Measurements from ENCODE around the gene ARMH4. TPM values are rescaled to one million over a fixed set of nuclear protein-coding genes. Genes with fewer than 3 reads are reported as not detected.

The ARMH4 gene
- total and polyA plus RNA-seq, 8 donors = 0.40 to 14.3 (median 1.9) TPM; not detected in 1

DNA sequence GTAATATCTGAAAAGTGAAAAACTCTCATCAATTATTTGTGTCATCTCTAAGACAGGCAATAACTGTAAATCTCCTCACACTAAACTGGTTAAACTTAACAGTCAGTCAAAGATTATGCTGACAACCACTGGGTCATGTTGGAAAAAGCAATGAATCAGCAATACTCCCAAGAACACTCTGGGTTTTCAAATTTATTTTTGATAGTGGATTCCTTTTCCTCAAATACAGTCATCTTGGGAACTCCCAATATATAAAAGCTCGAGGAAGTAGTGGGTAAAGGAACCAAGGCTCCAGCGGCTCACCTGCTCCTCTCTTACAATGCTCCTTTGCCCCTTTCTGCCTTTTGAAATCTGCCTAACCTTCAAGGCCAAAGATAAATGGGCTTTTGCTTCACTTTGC is 70.0 kb downstream of the ARMH4 start:
- TF ChIP-seq EP300 (IDR thresholded peaks at IDR 0.05) = no peak
- Histone ChIP-seq H3K27ac (peak overlapping the region in 3 of 5 donors; percentile 20 to 55 (median 49)), H3K9me3 (no peaks in the 10 kb centered on the region), H3K4me3 (no peak overlapping the region), H3K36me3 (no peaks in the 10 kb centered on the region), H3K27me3 (no peaks in the 10 kb centered on the region), H3K4me1 (peaks cover 0 to 15% (median 10%) of the 10 kb centered on the region in 4 donors)
- DNase-seq = no peak
- WGBS, 5 donors = 67 to 77% (median 72%) methylated on average over 2 of the region's 2 CpGs
- intact Hi-C loops (cut with DNase I; ENCODE audit: low total_unique reads) = no loop called here

- intact Hi-C loops (cut with DNase I; ENCODE audit: low total_unique reads) = no loop called here
- Histone ChIP-seq H3K36me3 (no peaks in the 10 kb centered on the region), H3K27me3 (no peaks in the 10 kb centered on the region), H3K4me3 (no peak overlapping the region), H3K27ac (no peak overlapping the region), H3K9me3 (no peaks in the 10 kb centered on the region), H3K4me1 (peaks cover 0 to 15% (median 10%) of the 10 kb centered on the region in 4 donors)
- TF ChIP-seq, protein P1, sequence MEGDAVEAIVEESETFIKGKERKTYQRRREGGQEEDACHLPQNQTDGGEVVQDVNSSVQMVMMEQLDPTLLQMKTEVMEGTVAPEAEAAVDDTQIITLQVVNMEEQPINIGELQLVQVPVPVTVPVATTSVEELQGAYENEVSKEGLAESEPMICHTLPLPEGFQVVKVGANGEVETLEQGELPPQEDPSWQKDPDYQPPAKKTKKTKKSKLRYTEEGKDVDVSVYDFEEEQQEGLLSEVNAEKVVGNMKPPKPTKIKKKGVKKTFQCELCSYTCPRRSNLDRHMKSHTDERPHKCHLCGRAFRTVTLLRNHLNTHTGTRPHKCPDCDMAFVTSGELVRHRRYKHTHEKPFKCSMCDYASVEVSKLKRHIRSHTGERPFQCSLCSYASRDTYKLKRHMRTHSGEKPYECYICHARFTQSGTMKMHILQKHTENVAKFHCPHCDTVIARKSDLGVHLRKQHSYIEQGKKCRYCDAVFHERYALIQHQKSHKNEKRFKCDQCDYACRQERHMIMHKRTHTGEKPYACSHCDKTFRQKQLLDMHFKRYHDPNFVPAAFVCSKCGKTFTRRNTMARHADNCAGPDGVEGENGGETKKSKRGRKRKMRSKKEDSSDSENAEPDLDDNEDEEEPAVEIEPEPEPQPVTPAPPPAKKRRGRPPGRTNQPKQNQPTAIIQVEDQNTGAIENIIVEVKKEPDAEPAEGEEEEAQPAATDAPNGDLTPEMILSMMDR (IDR thresholded peaks at IDR 0.05) = no peak
- no peak for TF ChIP-seq EP300 (IDR thresholded peaks at IDR 0.05)
- TF ChIP-seq POLR2AphosphoS5 (IDR thresholded peaks at IDR 0.05) = no peak
- no peak for TF ChIP-seq POLR2A (IDR thresholded peaks at IDR 0.05)
- DNase-seq = no peak
Observed at GRCh38 chr14:58078471-58078870, 73.5 kb downstream of the ARMH4 start.

DNA sequence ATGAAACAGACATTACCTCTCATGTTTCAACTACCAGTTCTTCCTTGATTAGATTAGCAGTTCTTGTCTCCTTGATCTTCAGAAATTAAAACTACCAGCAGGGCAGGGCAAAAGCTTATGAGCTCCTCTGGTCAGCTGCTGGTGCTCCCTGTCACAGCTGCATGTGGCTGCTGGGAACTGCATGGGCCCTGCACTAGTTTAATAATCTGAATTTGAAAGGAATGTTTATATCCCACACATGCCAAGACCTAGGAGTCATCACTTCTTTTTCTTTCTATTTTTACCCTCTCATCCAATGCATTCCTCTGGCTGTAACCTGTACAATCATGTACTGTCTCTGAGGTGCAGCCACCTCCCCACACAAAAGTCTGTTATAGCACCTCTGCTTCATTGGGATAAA is 73.9 kb downstream of the ARMH4 start:
- Histone ChIP-seq H3K27ac (no peak overlapping the region), H3K4me3 (no peak overlapping the region), H3K36me3 (no peaks in the 10 kb centered on the region), H3K27me3 (no peaks in the 10 kb centered on the region), H3K9me3 (no peaks in the 10 kb centered on the region), H3K4me1 (peaks cover 0 to 15% (median 10%) of the 10 kb centered on the region in 4 donors)
- intact Hi-C loops (cut with DNase I; ENCODE audit: low total_unique reads) = no loop called here
- peak in 1 of 2 donors; percentile 13 for DNase-seq
- TF ChIP-seq, protein P1 (IDR thresholded peaks at IDR 0.05) = no peak
- TF ChIP-seq POLR2A (IDR thresholded peaks at IDR 0.05) (no peak), EP300 (IDR thresholded peaks at IDR 0.05) (no peak), POLR2AphosphoS5 (IDR thresholded peaks at IDR 0.05) (no peak)

GRCh38 chr14:58077621-58078020 is 74.4 kb downstream of the ARMH4 start:
- Histone ChIP-seq H3K27ac (no peak overlapping the region), H3K36me3 (no peaks in the 10 kb centered on the region), H3K4me3 (no peak overlapping the region), H3K4me1 (peaks cover 0 to 13% (median 7%) of the 10 kb centered on the region in 4 donors), H3K9me3 (no peaks in the 10 kb centered on the region), H3K27me3 (no peaks in the 10 kb centered on the region)
- intact Hi-C loops (cut with DNase I; ENCODE audit: low total_unique reads) = no loop called here
- no peak for DNase-seq
- 53 to 74% (median 64%) methylated on average over 1 of the region's 1 CpG for WGBS, 5 donors
- no peak for TF ChIP-seq POLR2A (IDR thresholded peaks at IDR 0.05)
- TF ChIP-seq, protein P1 (IDR thresholded peaks at IDR 0.05) = no peak
- TF ChIP-seq EP300 (IDR thresholded peaks at IDR 0.05) = no peak
- no peak for TF ChIP-seq POLR2AphosphoS5 (IDR thresholded peaks at IDR 0.05)

DNA sequence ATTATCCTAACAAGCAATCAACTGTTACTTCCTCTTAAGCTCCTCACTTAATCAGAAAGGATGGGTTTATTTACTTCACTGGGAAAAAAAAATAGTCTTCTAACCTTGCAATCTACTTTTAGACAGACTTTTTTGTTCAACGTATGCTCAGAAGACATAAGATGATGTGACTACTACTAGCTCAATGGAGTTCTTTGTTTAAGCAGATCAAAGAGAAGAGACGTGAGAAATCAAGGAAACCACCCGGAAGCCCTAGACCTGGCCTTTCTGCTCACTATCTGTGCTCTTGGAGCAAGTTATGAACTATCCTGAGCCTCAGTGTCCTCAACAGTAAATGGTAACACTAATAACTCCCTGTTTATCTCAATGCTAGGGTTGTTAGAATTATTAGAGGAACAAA is 78.5 kb downstream of the ARMH4 start:
- H3K27me3 ChIP-seq = no peaks in the 10 kb centered on the region
- no peak overlapping the region for H3K27ac ChIP-seq
- intact Hi-C loops (cut with DNase I; ENCODE audit: low total_unique reads) = loop anchor here (5.0 kb wide), 1 partner anchor 586 kb away; no protein-coding TSS in a partner anchor
- no peaks in the 10 kb centered on the region for H3K9me3 ChIP-seq
- DNase-seq = no peak
- WGBS, 5 donors = 35 to 58% (median 53%) methylated on average over 3 of the region's 3 CpGs
- no peaks in the 10 kb centered on the region for H3K36me3 ChIP-seq
- TF ChIP-seq POLR2AphosphoS5 (IDR thresholded peaks at IDR 0.05) = no peak
- TF ChIP-seq EP300 (IDR thresholded peaks at IDR 0.05) = no peak
- TF ChIP-seq, protein P1 (IDR thresholded peaks at IDR 0.05) = no peak
- TF ChIP-seq POLR2A (IDR thresholded peaks at IDR 0.05) = no peak
- H3K4me1 ChIP-seq = peaks cover 0 to 21% (median 7%) of the 10 kb centered on the region in 4 donors
- H3K4me3 ChIP-seq = no peak overlapping the region

Data from stomach (tissue), 9 donors.